ENCODE data around the gene RNF7. TPM values are rescaled to one million over a fixed set of nuclear protein-coding genes. Genes with fewer than 3 reads are reported as not detected.

RNF7 gene
- total RNA-seq, 1 experiment from 2014 or later = 126 TPM

GRCh38 chr3:141764465-141764864 is 26.4 kb downstream of the RNF7 start:
- no peaks in the 10 kb centered on the region for H3K23me2 ChIP-seq (ENCODE audit: insufficient read length, low read depth, low read length, poor library complexity, severe bottlenecking)
- no peak overlapping the region for H2BK12ac ChIP-seq (ENCODE audit: insufficient read length, low read depth, low read length)
- no peak overlapping the region for H3K56ac ChIP-seq (ENCODE audit: insufficient read length, low read depth, low read length)
- H3K23ac ChIP-seq (ENCODE audit: insufficient read length, low read depth, low read length) = no peak overlapping the region
- H4K8ac ChIP-seq (replicated peaks; ENCODE audit: insufficient read length, low read depth, low read length) = no peak overlapping the region
- H3K4ac ChIP-seq (ENCODE audit: low read depth, low read length) = no peak overlapping the region
- H2BK120ac ChIP-seq (ENCODE audit: low read depth, low read length, poor library complexity, severe bottlenecking) = no peak overlapping the region
- no peak overlapping the region for H2BK20ac ChIP-seq (ENCODE audit: low read depth, low read length, poor library complexity, severe bottlenecking)
- WGBS (ENCODE audit: extremely low coverage, insufficient read length, low lambda C conversion rate) = no CpG with 5 or more reads among the region's 1 CpG
- no peak overlapping the region for H4K5ac ChIP-seq (ENCODE audit: insufficient read length, low read depth, low read length)
- no peak overlapping the region for H3K27ac Mint-ChIP-seq
- no peak overlapping the region for H2BK15ac ChIP-seq (ENCODE audit: low read depth, low read length)
- H3K36me3 Mint-ChIP-seq (ENCODE audit: insufficient read depth in 1 of 3, low read depth in 3 of 3) = no peaks in the 10 kb centered on the region; a peak in 1 of 7 replicates
- no peaks in the 10 kb centered on the region for H3K9me3 ChIP-seq (ENCODE audit: control insufficient read depth, low read depth, low read length)
- no peaks in the 10 kb centered on the region for H3K27me3 ChIP-seq (ENCODE audit: insufficient read depth, low read length)
- no peaks in the 10 kb centered on the region for H3K79me1 ChIP-seq (ENCODE audit: insufficient read depth, low read depth, low read length, poor library complexity, severe bottlenecking)
- H3T11ph ChIP-seq (ENCODE audit: low read length) = no peak overlapping the region
- H2BK5ac ChIP-seq (ENCODE audit: insufficient read length, low read length) = no peak overlapping the region
- no peak for DNase-seq
- no peaks in the 10 kb centered on the region for H3K79me2 ChIP-seq (ENCODE audit: insufficient read depth, low read length)
- no peak overlapping the region for H3K14ac ChIP-seq (ENCODE audit: insufficient read depth, low read length)
- no peaks in the 10 kb centered on the region for H4K20me1 ChIP-seq (ENCODE audit: control insufficient read depth, insufficient read depth, insufficient read length)
- peaks cover 4% of the 10 kb centered on the region for H3K27me3 Mint-ChIP-seq (ENCODE audit: low read depth)
- peaks cover 0 to 4% of the 10 kb centered on the region in 2 experiments; a peak in 2 of 5 replicates for H3K9me3 Mint-ChIP-seq
- H2AFZ ChIP-seq (ENCODE audit: low read length) = no peak overlapping the region
- no peak overlapping the region for H2AK5ac ChIP-seq (ENCODE audit: insufficient read length, low read length)
- H3K9ac ChIP-seq (ENCODE audit: extremely low read depth, insufficient read length, low read length) = no peak overlapping the region
- peaks cover 8 to 10% of the 10 kb centered on the region in 2 experiments for H3K4me1 Mint-ChIP-seq
- no peak overlapping the region for H4K91ac ChIP-seq (ENCODE audit: insufficient read length, low read depth, low read length)
- H3K4me3 Mint-ChIP-seq = no peak overlapping the region
- no peak overlapping the region for H3K4me2 ChIP-seq (ENCODE audit: insufficient read depth, insufficient read length, low read length)
- H3K4me1 ChIP-seq (ENCODE audit: insufficient read depth, low read length) = no peaks in the 10 kb centered on the region
- no peak overlapping the region for H3K18ac ChIP-seq (ENCODE audit: insufficient read length, low read depth, low read length)
- H3K27ac ChIP-seq (ENCODE audit: insufficient read length, low read depth, low read length) = no peak overlapping the region
- TF ChIP-seq CTCF (conservative IDR thresholded peaks at IDR 0.05) = no peak
